OCI-LY7 (cell line): ENCODE results near the gene HCST.

ENCODE experiments used
- CTCF ChIP-seq: fragments of 200-600 bp; sonication (generic); conservative IDR thresholded peaks from 2 replicates; pipeline ENCODE4 v1.5.1; 2014; ENCODE audit warnings: mild to moderate bottlenecking, antibody characterized with exemption, low read length, moderate library complexity, mixed read lengths
- EZH2phosphoT487 ChIP-seq: fragments of 200-600 bp; sonication (generic); IDR thresholded peaks from 2 replicates; pipeline ENCODE4 v1.6.1; 2018; ENCODE audit warnings: low read depth, borderline replicate concordance, mild to moderate bottlenecking, mixed run types, antibody characterized with exemption, low read length, moderate library complexity, mixed read lengths

DNA sequence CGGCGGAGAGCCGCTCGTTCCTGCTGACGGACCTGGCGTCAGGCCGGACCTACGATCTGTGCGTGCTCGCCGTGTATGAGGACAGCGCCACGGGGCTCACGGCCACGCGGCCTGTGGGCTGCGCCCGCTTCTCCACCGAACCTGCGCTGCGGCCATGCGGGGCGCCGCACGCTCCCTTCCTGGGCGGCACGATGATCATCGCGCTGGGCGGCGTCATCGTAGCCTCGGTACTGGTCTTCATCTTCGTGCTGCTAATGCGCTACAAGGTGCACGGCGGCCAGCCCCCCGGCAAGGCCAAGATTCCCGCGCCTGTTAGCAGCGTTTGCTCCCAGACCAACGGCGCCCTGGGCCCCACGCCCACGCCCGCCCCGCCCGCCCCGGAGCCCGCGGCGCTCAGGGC, 42.2 kb downstream of the HCST start:
- no peak for TF ChIP-seq CTCF
- TF ChIP-seq EZH2phosphoT487 = no peak
